Measurements from ENCODE around the gene GGN. TPM values are rescaled to one million over a fixed set of nuclear protein-coding genes. Genes with fewer than 3 reads are reported as not detected.

Gene GGN
- total and polyA plus RNA-seq, 2 of the 13 experiments (the other 11 are each of a cell fraction or from before 2014, with no cell fraction given) = not detected

- in situ Hi-C loops (cut with HindIII; ENCODE audit: extremely low pct_ligation_motif_present, low pct_unique_long_range_greater_than_20kb) = no loop called here
- ATAC-seq (no peak), FAIRE-seq (no peak), DNase-seq (ENCODE audit: low spot score) (no peak)
- peaks cover 5 to 17% of the 10 kb centered on the region in 2 experiments; a peak in 4 of 5 replicates for H3K36me3 ChIP-seq (replicated peaks in 1 of 2; ENCODE audit: control insufficient read depth in 1 of 2, insufficient read depth in 2 of 2, low read length in 2 of 2)
- H3K4me3 ChIP-seq (replicated peaks in 1 of 3; ENCODE audit: insufficient read depth in 1 of 3, low read depth in 2 of 3, low read length in 3 of 3) = peak overlapping the region in 2 of 3 experiments; percentile 46 to 71; a peak in 4 of 6 replicates
- no peak overlapping the region for H3K9ac ChIP-seq (ENCODE audit: insufficient read depth, low read depth, low read length)
- peak overlapping the region; percentile 89 for H3K4me2 ChIP-seq (ENCODE audit: low read depth, low read length)
- CTCF ChIA-PET (ENCODE audit: low intra/inter-chr PET ratio, low total read pairs) = no interaction called here
- H3K9me3 ChIP-seq (ENCODE audit: low read length) = no peaks in the 10 kb centered on the region
- H4K20me1 ChIP-seq (ENCODE audit: insufficient read depth, low read length) = no peaks in the 10 kb centered on the region; the same call in 1 of the 2 replicates
- H2AFZ ChIP-seq (ENCODE audit: low read length) = no peak overlapping the region
- no TSS peak for BruUV-seq (replicated peaks)
- POLR2A ChIA-PET = interaction anchor here (1.3 to 4.0 kb wide), 5 partner anchors 11 to 232 kb away, joined by 4 to 49 read pairs (median 5); partner anchors contain the start of genes EIF3K, FAM98C and PSMD8
- H3K27ac ChIP-seq (ENCODE audit: extremely low read length, insufficient read depth, low read length) = no peak overlapping the region
- 94% methylated on average over 15 of the region's 36 CpGs for WGBS (ENCODE audit: low lambda C conversion rate)
- peaks cover 32% of the 10 kb centered on the region for H3K4me1 ChIP-seq (ENCODE audit: insufficient read depth, low read length)
- TF ChIP-seq YY1 (IDR thresholded peaks at IDR 0.05; ENCODE audit: insufficient read depth, insufficient replicate concordance, low read depth, low read length) = no peak
- no peak for TF ChIP-seq POLR2A (IDR thresholded peaks at IDR 0.05; ENCODE audit: insufficient read depth in 1 of 2, low read depth in 2 of 2, low read length in 2 of 2)
- no peak for TF ChIP-seq TRIM24 (CRISPR knock-in tag; IDR thresholded peaks at IDR 0.05)
- TF ChIP-seq ZNF646 (CRISPR knock-in tag; IDR thresholded peaks at IDR 0.05) = no peak
- no peak for TF ChIP-seq ZMYM4 (CRISPR knock-in tag; IDR thresholded peaks at IDR 0.05)
- TF ChIP-seq PCBP1 (IDR thresholded peaks at IDR 0.05; ENCODE audit: borderline replicate concordance, low read depth, low read length) = no peak
- TF ChIP-seq ATF1 (CRISPR knock-in tag; IDR thresholded peaks at IDR 0.05) = no peak
- no peak for TF ChIP-seq E2F1 (CRISPR knock-in tag; IDR thresholded peaks at IDR 0.05)
- 0 out of 2 replicates have a peak, but pooled peaks have one; percentile 1 for TF ChIP-seq AKAP8 (CRISPR knock-in tag; IDR thresholded peaks at IDR 0.05)
- peaks cover 2 to 20% of the 10 kb centered on the region in 2 experiments; a peak in 3 of 5 replicates for H3K27me3 ChIP-seq (ENCODE audit: control insufficient read depth in 1 of 2, insufficient read depth in 2 of 2, low read length in 2 of 2)
- intact Hi-C loops (cut with micrococcal nuclease; ENCODE audit: unreplicated experiment) = no loop called here
- no peaks in the 10 kb centered on the region for H3K79me2 ChIP-seq (ENCODE audit: insufficient read depth, low read length)
Measured at GRCh38 chr19:38386971-38387549, 774 bp downstream of the GGN start.
